ACC112 (cell line): ENCODE data around the gene DDN.
A peak's percentile ranks its signal among the peaks of the same experiment; 100 is the strongest.

Experiments
- H2AFZ ChIP-seq: fragments of 200-600 bp; sonication (generic); one replicate; pipeline ENCODE4 v1.6.0; 2017; ENCODE audit warnings: antibody characterized with exemption, low read length; ENCODE audit not compliant: unreplicated experiment
- H3K27ac ChIP-seq: fragments of 200-600 bp; sonication (generic); 2 replicates; pipeline ENCODE4 v1.5.1; 2014; ENCODE audit warnings: low read depth, mild to moderate bottlenecking, antibody characterized with exemption, low read length, moderate library complexity
- H3K27me3 ChIP-seq: fragments of 200-600 bp; sonication (generic); 2 replicates; pipeline ENCODE4 v1.6.1; 2014; ENCODE audit warnings: mild to moderate bottlenecking, antibody characterized with exemption, low read length, moderate library complexity, mixed read lengths; ENCODE audit not compliant: insufficient read depth
- H3K36me3 ChIP-seq: fragments of 200-600 bp; sonication (generic); 2 replicates; pipeline ENCODE4 v1.6.1; 2016; ENCODE audit warnings: mild to moderate bottlenecking, antibody characterized with exemption, low read length, moderate library complexity, mixed read lengths; ENCODE audit not compliant: insufficient read depth
- H3K4me1 ChIP-seq: fragments of 200-600 bp; sonication (generic); one replicate; pipeline ENCODE4 v1.6.1; 2016; ENCODE audit warnings: low read length, mixed read lengths; ENCODE audit not compliant: insufficient read depth, unreplicated experiment, control insufficient read depth
- H3K4me3 ChIP-seq: fragments of 200-600 bp; sonication (generic); 2 replicates; pipeline ENCODE4 v1.5.1; 2014; ENCODE audit warnings: mild to moderate bottlenecking, low read depth, low read length
- H3K79me2 ChIP-seq: fragments of 200-600 bp; sonication (generic); one replicate; pipeline ENCODE4 v1.6.0; 2016; ENCODE audit warnings: low read length; ENCODE audit not compliant: control insufficient read depth, unreplicated experiment, insufficient read depth

The DDN gene

DNA sequence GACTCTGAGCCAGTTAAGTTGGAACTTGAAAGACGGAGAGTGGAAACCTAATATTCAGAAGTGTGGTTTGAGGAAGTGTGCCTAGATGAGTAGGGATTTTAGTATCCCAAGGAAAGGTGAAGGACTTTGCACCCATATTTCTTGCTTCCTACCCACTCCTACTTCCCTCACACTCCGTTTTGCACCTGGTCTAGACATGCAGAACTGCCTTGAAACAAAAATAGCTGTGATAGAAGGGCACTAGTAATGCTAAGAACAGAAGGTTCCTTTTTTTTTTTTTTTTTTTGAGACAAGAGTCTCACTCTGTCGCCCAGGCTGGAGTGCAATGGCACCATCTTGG, 41.2 kb downstream of the DDN start:
- H3K79me2 ChIP-seq: peaks cover 36% of the 10 kb centered on the region
- H3K4me3 ChIP-seq: peak overlapping the region; percentile 81
- H3K27ac ChIP-seq: no peak overlapping the region
- H2AFZ ChIP-seq: peak overlapping the region; percentile 94
- peaks cover 3% of the 10 kb centered on the region; the same call in 1 of the 2 replicates for H3K36me3 ChIP-seq
- H3K27me3 ChIP-seq: no peaks in the 10 kb centered on the region
- peaks cover 9% of the 10 kb centered on the region for H3K4me1 ChIP-seq

DNA sequence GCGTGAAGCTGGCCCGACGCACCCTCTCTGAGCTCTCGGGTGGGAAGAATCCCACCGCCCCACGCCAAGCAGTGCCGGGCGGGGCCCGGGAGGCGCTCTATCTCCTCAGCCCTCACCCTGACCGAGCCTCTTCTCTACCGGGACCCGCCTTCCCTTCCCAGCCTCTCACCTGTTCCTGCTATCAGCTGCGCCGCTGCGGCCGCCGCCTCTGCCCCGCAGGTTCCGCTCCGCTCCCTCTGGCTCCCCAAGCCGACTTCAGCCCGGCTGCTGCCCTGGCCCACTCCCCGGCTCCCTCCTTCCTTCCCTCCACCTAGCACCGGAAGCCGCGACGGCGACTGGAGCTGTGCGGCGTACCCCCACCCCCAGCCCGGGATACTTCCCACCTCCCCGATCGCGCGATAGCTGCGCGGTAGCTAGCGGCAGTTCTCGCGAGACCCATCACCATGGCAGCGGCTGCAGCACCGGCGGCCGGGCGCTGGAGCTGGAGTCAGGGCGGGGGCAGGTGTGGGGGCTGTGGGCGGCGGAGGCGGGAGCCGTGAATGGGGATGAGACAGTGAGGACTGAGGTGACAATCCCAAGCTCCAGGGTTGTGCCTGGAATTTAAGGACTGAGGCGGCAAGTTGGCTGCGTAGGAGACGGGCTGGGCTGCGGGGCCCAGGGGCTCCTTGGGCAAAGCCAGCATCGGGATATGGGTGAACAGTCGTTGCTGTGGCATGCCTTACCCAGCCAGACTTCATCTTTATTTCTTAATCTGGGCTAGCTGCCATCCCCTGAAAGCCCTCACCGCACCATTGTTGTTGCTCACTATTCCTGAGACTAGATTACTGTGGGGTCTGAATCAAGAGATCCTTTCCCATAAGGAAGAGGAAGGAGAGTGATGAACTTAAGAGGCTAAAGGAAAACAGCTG, 41.8 kb downstream of the DDN start, which contains the start of gene ARF3:
Gene ARF3 (minus strand): TSS at position 347 of the 908 bp plus-strand sequence. CDS start 16,392 bp downstream, outside the sequence.
- Histone ChIP-seq H3K27ac (peak within 1 kb of the TSS; percentile 30; the same call in 1 of the 2 replicates), H3K4me1 (peaks cover 9% of the 10 kb centered on the region), H2AFZ (peak within 1 kb of the TSS; percentile 94), H3K27me3 (no peaks in the 10 kb centered on the region), H3K4me3 (peak within 1 kb of the TSS; percentile 81), H3K79me2 (peaks cover 42% of the 10 kb centered on the region), H3K36me3 (peaks cover 8% of the 10 kb centered on the region; the same call in 1 of the 2 replicates)

DNA sequence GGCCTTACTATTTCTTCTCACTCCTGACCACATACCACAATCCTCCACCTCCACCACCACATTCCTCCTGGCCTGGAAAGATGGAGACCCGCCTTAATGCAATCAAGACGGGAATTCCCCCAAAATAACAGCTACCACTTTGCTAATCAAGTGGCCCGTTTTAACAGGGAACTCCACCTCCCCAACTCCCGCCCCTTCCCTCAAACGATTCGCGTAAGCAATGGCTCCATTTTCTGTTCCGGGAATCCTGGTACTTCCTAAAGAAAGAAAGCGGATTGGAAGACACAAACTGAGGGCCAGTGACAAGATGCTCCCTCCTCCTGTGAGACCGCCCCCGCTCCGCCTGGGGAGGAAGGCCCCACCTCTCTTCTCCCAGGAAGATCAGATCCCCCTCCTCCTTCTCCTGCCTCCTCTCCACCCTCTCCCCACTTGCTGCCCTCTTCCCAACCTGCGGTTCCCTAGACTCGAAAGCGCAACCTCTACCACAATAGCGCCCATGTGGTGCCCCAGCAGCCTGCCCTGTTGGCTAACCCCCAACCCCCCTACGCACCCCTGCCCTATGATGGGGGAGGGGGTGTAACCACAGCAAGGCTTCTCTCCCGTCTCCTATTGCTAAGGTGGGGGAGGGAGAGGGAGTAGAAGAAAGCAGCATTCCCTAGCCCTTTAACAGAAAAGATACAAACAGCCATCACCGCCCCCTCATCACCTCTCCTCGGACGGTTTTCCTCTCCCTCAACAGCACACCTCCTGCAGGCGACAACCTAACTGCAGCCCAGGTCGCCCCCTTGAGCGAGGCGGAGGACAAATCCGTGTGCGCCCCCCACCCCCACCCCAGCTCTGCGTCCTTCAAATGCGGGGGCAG, 42.7 kb downstream of the DDN start:
- H3K79me2 ChIP-seq: peaks cover 48% of the 10 kb centered on the region
- peak overlapping the region; percentile 87 for H2AFZ ChIP-seq
- H3K4me1 ChIP-seq: peaks cover 9% of the 10 kb centered on the region
- H3K4me3 ChIP-seq: peak overlapping the region; percentile 81
- H3K27ac ChIP-seq: peak overlapping the region; percentile 30; the same call in 1 of the 2 replicates
- H3K27me3 ChIP-seq: no peaks in the 10 kb centered on the region
- H3K36me3 ChIP-seq: peaks cover 12% of the 10 kb centered on the region; the same call in 1 of the 2 replicates

DNA sequence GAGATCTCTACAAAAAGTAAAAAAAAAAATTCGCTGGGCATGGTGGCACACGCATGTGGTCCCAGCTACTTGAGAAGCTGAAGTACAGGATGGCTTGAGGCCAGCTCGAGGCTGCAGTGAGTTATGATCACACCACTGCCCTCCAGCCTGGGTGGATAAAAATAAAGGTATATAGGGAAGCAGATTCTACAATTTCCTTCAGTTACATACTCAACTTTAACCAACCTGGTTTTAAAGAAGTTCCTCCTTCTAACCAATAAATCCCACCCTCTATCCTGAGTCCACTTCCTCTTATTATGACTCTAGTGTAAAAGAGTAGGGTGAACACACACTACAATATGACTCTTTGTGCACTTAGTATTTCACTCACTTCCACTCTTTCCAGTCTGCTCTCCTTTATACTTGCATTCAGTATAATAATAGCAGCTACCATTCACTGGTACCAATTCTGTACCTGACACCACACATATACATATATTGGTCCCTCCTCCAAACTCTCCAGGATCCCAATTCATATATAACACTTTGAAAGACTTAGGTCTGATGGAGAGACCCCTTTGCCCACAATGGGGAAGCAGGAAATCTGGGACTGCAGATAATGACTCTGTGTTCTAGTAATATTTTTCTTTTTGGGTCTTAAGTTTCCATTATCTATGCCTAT, 44.2 kb downstream of the DDN start:
- H3K4me1 ChIP-seq: peaks cover 9% of the 10 kb centered on the region
- H2AFZ ChIP-seq: no peak overlapping the region
- H3K27ac ChIP-seq: no peak overlapping the region
- H3K4me3 ChIP-seq: peak overlapping the region; percentile 81
- H3K27me3 ChIP-seq: no peaks in the 10 kb centered on the region
- H3K36me3 ChIP-seq: peaks cover 12% of the 10 kb centered on the region; the same call in 1 of the 2 replicates
- peaks cover 60% of the 10 kb centered on the region for H3K79me2 ChIP-seq

DNA sequence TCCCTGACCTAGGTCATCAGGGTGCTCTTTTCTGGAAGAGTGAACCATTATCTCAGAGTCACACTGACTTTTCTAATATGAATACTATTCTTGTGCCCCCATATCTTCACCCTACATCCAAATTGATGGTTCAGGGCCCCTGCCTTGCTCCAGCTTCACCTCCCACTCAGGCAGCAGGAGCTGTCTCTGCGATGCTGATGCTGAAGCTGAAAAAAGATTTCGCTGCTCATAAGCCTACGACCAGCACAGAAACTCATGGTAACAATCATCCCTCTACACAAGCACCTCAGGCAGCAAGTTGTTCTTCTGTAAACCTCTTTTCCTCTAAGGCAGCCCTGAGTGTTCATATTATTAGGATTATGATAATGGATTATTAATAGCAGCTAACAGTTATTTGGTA, 45.1 kb downstream of the DDN start:
- H3K27ac ChIP-seq: no peak overlapping the region
- peaks cover 64% of the 10 kb centered on the region for H3K79me2 ChIP-seq
- H3K4me1 ChIP-seq: peaks cover 9% of the 10 kb centered on the region
- no peak overlapping the region for H3K4me3 ChIP-seq
- H3K27me3 ChIP-seq: no peaks in the 10 kb centered on the region
- no peak overlapping the region for H2AFZ ChIP-seq
- H3K36me3 ChIP-seq: peaks cover 12% of the 10 kb centered on the region; the same call in 1 of the 2 replicates

DNA sequence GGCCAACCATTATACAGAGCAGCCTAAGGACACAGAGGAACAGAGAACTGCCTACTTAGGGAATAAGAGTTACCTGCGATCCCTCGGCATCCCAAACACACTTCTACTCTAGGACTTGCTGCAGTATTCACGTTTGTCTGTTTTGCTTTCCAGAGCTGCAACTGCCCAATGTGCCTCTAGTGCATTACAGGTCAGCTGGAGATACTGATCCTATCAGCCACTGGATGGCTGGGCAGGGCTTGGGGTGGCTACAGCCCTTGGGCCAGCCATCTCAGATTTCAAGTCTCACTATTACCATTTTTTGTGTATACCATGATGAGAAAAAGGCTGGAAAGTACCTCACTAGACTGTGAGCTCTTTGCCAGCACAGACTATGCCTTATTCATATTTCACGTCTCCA, 46.5 kb downstream of the DDN start:
- Histone ChIP-seq H3K27ac (no peak overlapping the region), H2AFZ (no peak overlapping the region), H3K27me3 (no peaks in the 10 kb centered on the region), H3K36me3 (peaks cover 12% of the 10 kb centered on the region; the same call in 1 of the 2 replicates), H3K4me3 (no peak overlapping the region), H3K79me2 (peaks cover 75% of the 10 kb centered on the region), H3K4me1 (peaks cover 9% of the 10 kb centered on the region)

DNA sequence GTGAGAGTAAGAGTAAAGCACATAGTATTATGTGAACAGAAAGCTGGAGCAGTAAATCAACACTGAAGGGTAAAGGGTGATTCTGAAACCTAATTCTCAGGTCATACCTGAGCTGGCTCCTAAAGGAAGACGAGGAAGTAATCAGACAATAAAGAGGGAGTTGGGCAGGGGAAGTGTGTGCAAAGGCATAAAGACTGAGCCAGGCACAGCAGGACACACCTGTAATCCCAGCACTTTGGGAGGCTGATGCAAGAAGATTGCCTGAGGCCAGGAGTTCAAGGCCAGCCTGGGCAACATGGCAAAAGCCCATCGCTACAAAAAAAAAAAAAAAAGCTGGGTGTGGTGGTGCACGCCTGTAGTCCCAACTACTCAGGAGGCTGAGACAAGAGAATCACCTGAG, 51.4 kb downstream of the DDN start:
- H3K79me2 ChIP-seq: peaks cover 73% of the 10 kb centered on the region
- H3K27me3 ChIP-seq: no peaks in the 10 kb centered on the region
- no peak overlapping the region for H2AFZ ChIP-seq
- no peak overlapping the region for H3K27ac ChIP-seq
- no peak overlapping the region for H3K4me3 ChIP-seq
- peaks cover 6% of the 10 kb centered on the region; the same call in 1 of the 2 replicates for H3K36me3 ChIP-seq
- H3K4me1 ChIP-seq: no peaks in the 10 kb centered on the region

DNA sequence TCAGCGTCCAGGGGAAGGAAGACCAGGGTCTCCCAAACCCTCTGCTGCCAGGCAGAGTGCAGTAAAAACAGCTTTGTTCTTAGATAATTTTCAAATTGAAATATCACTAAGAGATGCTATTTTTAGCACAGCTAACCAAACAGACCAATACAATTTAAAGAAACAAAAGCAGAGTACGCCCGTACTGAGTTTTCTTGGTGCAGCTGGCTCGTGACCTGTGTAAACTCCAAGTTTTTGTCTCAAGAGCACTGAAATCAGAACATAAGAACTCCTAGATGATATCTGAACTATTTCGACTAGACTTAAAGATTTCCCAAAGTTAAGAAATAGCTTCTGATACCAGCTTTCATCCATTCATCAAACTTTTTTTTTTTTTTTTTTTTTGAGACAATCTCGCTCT, 52.2 kb downstream of the DDN start:
- H3K27me3 ChIP-seq: no peaks in the 10 kb centered on the region
- H3K4me3 ChIP-seq: no peak overlapping the region
- H3K36me3 ChIP-seq: 0 out of 2 replicates have a peak, but pooled peaks cover under 1% of the 10 kb centered on the region
- no peak overlapping the region for H3K27ac ChIP-seq
- no peak overlapping the region for H2AFZ ChIP-seq
- H3K4me1 ChIP-seq: no peaks in the 10 kb centered on the region
- peaks cover 71% of the 10 kb centered on the region for H3K79me2 ChIP-seq

DNA sequence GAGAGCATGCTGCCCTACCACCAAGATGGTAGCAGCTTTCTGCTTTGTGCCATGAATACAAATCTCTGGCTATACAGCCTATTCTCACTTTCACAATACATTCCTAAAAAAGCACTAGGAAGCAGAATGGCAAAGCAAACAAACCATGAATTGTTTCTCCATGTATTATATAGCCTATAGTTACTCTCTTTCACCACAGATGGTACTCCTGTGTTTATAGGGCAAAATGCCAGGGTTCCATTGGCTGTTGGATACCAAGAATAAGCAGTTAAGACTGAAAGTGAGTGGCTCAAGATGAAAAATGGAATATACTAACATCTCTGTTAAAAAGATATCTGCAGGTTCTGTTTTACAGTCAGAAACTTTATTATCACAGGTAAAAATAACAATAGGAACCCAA, 53.0 kb downstream of the DDN start:
- H3K27ac ChIP-seq: no peak overlapping the region
- H3K79me2 ChIP-seq: peaks cover 70% of the 10 kb centered on the region
- no peak overlapping the region for H2AFZ ChIP-seq
- H3K4me1 ChIP-seq: no peaks in the 10 kb centered on the region
- no peak overlapping the region for H3K4me3 ChIP-seq
- no peaks in the 10 kb centered on the region for H3K36me3 ChIP-seq
- no peaks in the 10 kb centered on the region for H3K27me3 ChIP-seq
